ENCODE measurements around the gene RRAS2. TPM values are rescaled to one million over a fixed set of nuclear protein-coding genes. Genes with fewer than 3 reads are reported as not detected.
"Not testable (repeated sequence)": the region's sequence is repeated elsewhere in the genome, so short reads cannot be mapped to it uniquely, and the experiment has no call there.

RRAS2 gene
- total RNA-seq, 2 donors from 2014 or later = 75.1 to 99.7 TPM

GRCh38 chr11:14356342-14356741 lies 2.6 kb downstream of the RRAS2 start:
- H3K4me3 ChIP-seq (ENCODE audit: low read length) = peak overlapping the region; percentile 49
- no peak for DNase-seq
- Mint-ChIP-seq H3K4me3 (peak overlapping the region; percentile 95), H3K4me1 (peaks cover 15% of the 10 kb centered on the region), H3K27me3 (ENCODE audit: insufficient read depth) (peaks cover 7% of the 10 kb centered on the region), H3K27ac (no peak overlapping the region), H3K36me3 (ENCODE audit: low read depth) (peaks cover 16% of the 10 kb centered on the region), H3K9me3 (no peaks in the 10 kb centered on the region)
- H3K27me3 ChIP-seq (ENCODE audit: control insufficient read depth, insufficient read depth, low read length, poor library complexity, severe bottlenecking) = no peaks in the 10 kb centered on the region
- no peaks in the 10 kb centered on the region for H3K9me3 ChIP-seq (ENCODE audit: control insufficient read depth, low read length)
- H3K36me3 ChIP-seq (ENCODE audit: control insufficient read depth, insufficient read depth, low read length) = no peaks in the 10 kb centered on the region
- H3K9ac ChIP-seq (ENCODE audit: extremely low read depth, low read length, poor library complexity, severe bottlenecking) = no peak overlapping the region
- H3K27ac ChIP-seq (ENCODE audit: low read depth, low read length) = no peak overlapping the region
- TF ChIP-seq CTCF (conservative IDR thresholded peaks at IDR 0.05) = no peak
- 95 to 100% methylated on average over 2 of the region's 2 CpGs for WGBS, 2 experiments (ENCODE audit: insufficient coverage in 1 of 2, insufficient read length in 1 of 2)
- no peaks in the 10 kb centered on the region for H3K4me1 ChIP-seq (ENCODE audit: control insufficient read depth, insufficient read depth, low read length)

DNA sequence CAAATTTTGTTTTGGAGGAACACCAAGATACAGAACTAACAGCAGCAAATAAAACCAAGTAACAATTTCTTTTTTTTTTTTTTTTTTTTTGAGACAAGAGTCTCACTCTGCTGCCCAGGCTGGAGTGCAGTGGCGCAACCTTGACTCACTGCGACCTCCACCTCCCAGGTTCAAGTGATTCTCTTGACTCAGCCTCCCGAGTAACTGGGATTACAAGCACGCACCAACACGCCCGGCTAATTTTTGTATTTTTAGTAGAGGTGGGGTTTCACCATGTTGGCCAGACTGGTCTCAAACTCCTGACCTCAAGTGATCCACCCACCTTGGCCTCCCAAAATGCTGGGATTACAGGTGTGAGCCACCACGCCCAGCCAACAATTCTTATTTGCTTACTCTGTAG lies 4.4 kb downstream of the RRAS2 start:
- H3K4me3 Mint-ChIP-seq; H3K9ac ChIP-seq (ENCODE audit: extremely low read depth, low read length, poor library complexity, severe bottlenecking); H3K4me1 ChIP-seq (ENCODE audit: control insufficient read depth, insufficient read depth, low read length); H3K9me3 Mint-ChIP-seq; H3K36me3 ChIP-seq (ENCODE audit: control insufficient read depth, insufficient read depth, low read length); H3K27me3 ChIP-seq (ENCODE audit: control insufficient read depth, insufficient read depth, low read length, poor library complexity, severe bottlenecking); H3K4me3 ChIP-seq (ENCODE audit: low read length); H3K27ac ChIP-seq (ENCODE audit: low read depth, low read length); DNase-seq; H3K27me3 Mint-ChIP-seq (ENCODE audit: insufficient read depth): not testable (repeated sequence)
- Mint-ChIP-seq H3K27ac (peak overlapping the region; percentile 66), H3K4me1 (peaks cover 16% of the 10 kb centered on the region), H3K36me3 (ENCODE audit: low read depth) (peaks cover 33% of the 10 kb centered on the region)
- H3K9me3 ChIP-seq (ENCODE audit: control insufficient read depth, low read length) = peaks cover 13% of the 10 kb centered on the region
- WGBS, 2 experiments (ENCODE audit: insufficient coverage in 1 of 2, insufficient read length in 1 of 2) = 92 to 97% methylated on average over 4 to 7 of the region's 7 CpGs

DNA sequence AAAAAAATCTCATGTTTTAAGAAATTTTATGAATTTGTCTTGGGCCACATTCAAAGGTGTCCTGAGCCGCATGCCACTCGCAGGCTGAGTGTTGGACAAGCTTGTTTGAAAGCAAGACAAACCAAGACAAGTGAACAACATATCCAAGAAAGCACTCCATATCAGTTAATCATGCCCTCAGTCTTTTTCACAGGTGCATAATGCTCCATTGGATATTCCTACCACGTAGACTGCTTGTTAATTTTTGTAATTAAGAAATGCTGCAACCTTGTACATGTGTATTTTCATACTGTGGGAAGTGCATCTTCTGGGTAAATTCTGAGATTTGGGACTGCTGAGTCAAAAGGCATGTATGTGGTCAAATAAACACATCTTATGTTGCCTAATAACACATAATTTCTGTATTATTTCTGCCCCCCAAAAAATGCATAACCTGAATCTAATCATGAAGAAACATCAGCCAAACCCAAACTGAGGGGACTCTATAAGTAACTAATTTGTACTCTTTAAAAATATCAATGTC lies 8.2 kb downstream of the RRAS2 start:
- Mint-ChIP-seq H3K4me1 (peaks cover 11% of the 10 kb centered on the region), H3K27me3 (ENCODE audit: insufficient read depth) (no peaks in the 10 kb centered on the region), H3K27ac (no peak overlapping the region), H3K36me3 (ENCODE audit: low read depth) (peaks cover 43% of the 10 kb centered on the region), H3K9me3 (peaks cover 25% of the 10 kb centered on the region), H3K4me3 (no peak overlapping the region)
- no peak overlapping the region for H3K27ac ChIP-seq (ENCODE audit: low read depth, low read length)
- no peak overlapping the region for H3K4me3 ChIP-seq (ENCODE audit: low read length)
- no peaks in the 10 kb centered on the region for H3K4me1 ChIP-seq (ENCODE audit: control insufficient read depth, insufficient read depth, low read length)
- H3K9me3 ChIP-seq (ENCODE audit: control insufficient read depth, low read length) = peaks cover 32% of the 10 kb centered on the region
- TF ChIP-seq CTCF (conservative IDR thresholded peaks at IDR 0.05) = no peak
- no peak for DNase-seq
- WGBS, 2 experiments (ENCODE audit: insufficient coverage in 1 of 2, insufficient read length in 1 of 2) = 94 to 97% methylated on average over 3 of the region's 3 CpGs
- H3K27me3 ChIP-seq (ENCODE audit: control insufficient read depth, insufficient read depth, low read length, poor library complexity, severe bottlenecking) = no peaks in the 10 kb centered on the region
- H3K36me3 ChIP-seq (ENCODE audit: control insufficient read depth, insufficient read depth, low read length) = peaks cover 9% of the 10 kb centered on the region
- H3K9ac ChIP-seq (ENCODE audit: extremely low read depth, low read length, poor library complexity, severe bottlenecking) = no peak overlapping the region

GRCh38 chr11:14350215-14350614 lies 8.8 kb downstream of the RRAS2 start:
- Mint-ChIP-seq H3K27me3 (ENCODE audit: insufficient read depth) (no peaks in the 10 kb centered on the region), H3K36me3 (ENCODE audit: low read depth) (peaks cover 43% of the 10 kb centered on the region), H3K9me3 (peaks cover 25% of the 10 kb centered on the region), H3K4me1 (peaks cover 14% of the 10 kb centered on the region), H3K27ac (no peak overlapping the region), H3K4me3 (no peak overlapping the region)
- Histone ChIP-seq H3K9me3 (ENCODE audit: control insufficient read depth, low read length) (peaks cover 32% of the 10 kb centered on the region), H3K4me1 (ENCODE audit: control insufficient read depth, insufficient read depth, low read length) (no peaks in the 10 kb centered on the region), H3K9ac (ENCODE audit: extremely low read depth, low read length, poor library complexity, severe bottlenecking) (no peak overlapping the region), H3K36me3 (ENCODE audit: control insufficient read depth, insufficient read depth, low read length) (peaks cover 9% of the 10 kb centered on the region), H3K4me3 (ENCODE audit: low read length) (no peak overlapping the region), H3K27ac (ENCODE audit: low read depth, low read length) (no peak overlapping the region), H3K27me3 (ENCODE audit: control insufficient read depth, insufficient read depth, low read length, poor library complexity, severe bottlenecking) (no peaks in the 10 kb centered on the region)
- WGBS, 2 experiments (ENCODE audit: insufficient coverage in 1 of 2, insufficient read length in 1 of 2) = 94 to 100% methylated on average over 1 to 2 of the region's 2 CpGs
- DNase-seq = no peak
- no peak for TF ChIP-seq CTCF (conservative IDR thresholded peaks at IDR 0.05)
